Right lobe of liver (tissue), 4 donors: ENCODE results near the gene PON2.

ENCODE experiments used
- CTCF ChIP-seq, 4 donors: fragments of 200-600 bp in 3 of 4; fragments of 450-650 bp in 1 of 4; IDR thresholded peaks; one replicate each; pipeline versions ENCODE4 v1.5.1 to v1.8.0; 2016 to 2022; ENCODE audit warnings: antibody characterized with exemption in 4 of 4, mild to moderate bottlenecking in 2 of 4
- POLR2A ChIP-seq: fragments of 450-650 bp; IDR thresholded peaks from one replicate; pipeline ENCODE4 v1.6.1; 2017; ENCODE audit warnings: antibody characterized with exemption, mild to moderate bottlenecking
- donor health status: DM: no; HTN: no; CAD: no.
- donor health status: DM: no; HTN: no; CAD: no.
- donor health status: DM: no; HTN: yes; CAD: no.

- no peak for TF ChIP-seq CTCF (IDR thresholded peaks at IDR 0.05)
- no peak for TF ChIP-seq POLR2A
Measured at GRCh38 chr7:95440394-95441038, 5.7 kb upstream of the PON2 start.
